IMR-90 (cell line): ENCODE data around the gene NUB1. TPM values are rescaled to one million over a fixed set of nuclear protein-coding genes. Genes with fewer than 3 reads are reported as not detected.

ENCODE experiments used
- ATAC-seq: fragments of 200-7000 bp; cut with Tn5 transposase; 2 replicates; pipeline ENCODE4 v1.9.1; 2020; ENCODE audit warnings: low read depth, mild to moderate bottlenecking, moderate library complexity
- BruUV-seq: library from RNA; stranded (reverse); fragments of 400-500 nt; replicated peaks from 2 replicates; lab custom pipeline; 2021; lab: Mats Ljungman, UMichigan
- CTCF ChIA-PET: fragments of 300-600 bp; formaldehyde crosslinking; extraction: SDS; loops from one replicate; lab custom pipeline; 2021; ENCODE audit warnings: antibody characterized with exemption; lab: Yijun Ruan, JAX
- POLR2A ChIA-PET: fragments of 300-600 bp; sonication (Branson Sonifier 250); formaldehyde crosslinking; loops from one replicate; lab custom pipeline; 2022; ENCODE audit warnings: antibody characterized with exemption; ENCODE audit not compliant: unreplicated experiment; lab: Charles Lee
- DNase-seq: peaks from one replicate; pipeline ENCODE4 v3.0.0; 2013
- H2AFZ ChIP-seq: replicated peaks from 2 replicates; pipeline ENCODE3; 2013; ENCODE audit warnings: low read length, mild to moderate bottlenecking; ENCODE audit not compliant: poor library complexity
- H2AK5ac ChIP-seq: 2 replicates; pipeline ENCODE4 v1.6.1; 2013; ENCODE audit warnings: low read depth, low read length, inconsistent platforms
- H2AK9ac ChIP-seq: replicated peaks from 2 replicates; pipeline ENCODE3; 2013; ENCODE audit warnings: mild to moderate bottlenecking, low read depth, low read length, moderate library complexity; ENCODE audit not compliant: poor library complexity
- H2BK120ac ChIP-seq: 2 replicates; pipeline ENCODE4 v1.6.1; 2013; ENCODE audit warnings: low read depth, low read length, inconsistent platforms
- H2BK15ac ChIP-seq: 3 replicates; pipeline ENCODE4 v1.6.1; 2013; ENCODE audit warnings: low read depth, low read length, inconsistent platforms
- H2BK20ac ChIP-seq: 2 replicates; pipeline ENCODE4 v1.6.1; 2013; ENCODE audit warnings: low read depth, mild to moderate bottlenecking, inconsistent platforms, low read length, moderate library complexity
- H2BK5ac ChIP-seq: 2 replicates; pipeline ENCODE4 v1.6.1; 2013; ENCODE audit warnings: mild to moderate bottlenecking, low read depth, low read length, inconsistent platforms; ENCODE audit not compliant: poor library complexity, severe bottlenecking
- H3K14ac ChIP-seq: replicated peaks from 2 replicates; pipeline ENCODE4 v1.6.1; 2013; ENCODE audit warnings: low read depth, low read length, inconsistent platforms
- H3K18ac ChIP-seq: 2 replicates; pipeline ENCODE4 v1.6.1; 2013; ENCODE audit warnings: low read depth, low read length, control low read depth
- H3K23ac ChIP-seq: 2 replicates; pipeline ENCODE4 v1.6.1; 2013; ENCODE audit warnings: low read depth, low read length, inconsistent platforms
- H3K27ac ChIP-seq: 2 replicates; pipeline ENCODE4 v1.5.1; 2013; ENCODE audit warnings: mild to moderate bottlenecking, control low read depth, low read length; ENCODE audit not compliant: insufficient read depth
- H3K27me3 ChIP-seq: 2 replicates; pipeline ENCODE4 v1.6.1; 2013; ENCODE audit warnings: low read length; ENCODE audit not compliant: control insufficient read depth, insufficient read depth
- H3K36me3 ChIP-seq: 2 replicates; pipeline ENCODE4 v1.6.1; 2013; ENCODE audit warnings: low read length, mixed read lengths; ENCODE audit not compliant: control insufficient read depth, insufficient read depth
- H3K4ac ChIP-seq: 2 replicates; pipeline ENCODE4 v1.6.1; 2013; ENCODE audit warnings: low read depth, low read length, inconsistent platforms
- H3K4me1 ChIP-seq: 2 replicates; pipeline ENCODE4 v1.6.1; 2013; ENCODE audit warnings: low read length, mixed read lengths; ENCODE audit not compliant: control insufficient read depth, insufficient read depth
- H3K4me2 ChIP-seq: 2 replicates; pipeline ENCODE4 v1.6.1; 2013; ENCODE audit warnings: low read depth, mild to moderate bottlenecking, control low read depth, low read length, moderate library complexity
- H3K4me3 ChIP-seq: 2 replicates; pipeline ENCODE4 v1.5.1; 2013; ENCODE audit warnings: low read depth, mild to moderate bottlenecking, control low read depth, low read length, moderate library complexity; ENCODE audit not compliant: insufficient read depth
- H3K56ac ChIP-seq: 2 replicates; pipeline ENCODE4 v1.6.1; 2013; ENCODE audit warnings: low read length, inconsistent platforms; ENCODE audit not compliant: insufficient read depth; ENCODE audit errors: extremely low read depth
- H3K79me1 ChIP-seq, 2 experiments: 2 replicates each; pipeline ENCODE4 v1.6.1; 2013; ENCODE audit warnings: low read length in 2 of 2, inconsistent platforms in 1 of 2, low read depth in 1 of 2
- H3K9ac ChIP-seq: 2 replicates; pipeline ENCODE4 v1.6.1; 2013; ENCODE audit warnings: low read depth, low read length, control low read depth
- H3K9me1 ChIP-seq: 2 replicates; pipeline ENCODE4 v1.6.1; 2013; ENCODE audit warnings: low read length, inconsistent platforms; ENCODE audit not compliant: insufficient read depth
- H3K9me3 ChIP-seq: 2 replicates; pipeline ENCODE4 v1.6.1; 2013; ENCODE audit warnings: low read length; ENCODE audit not compliant: control insufficient read depth, insufficient read depth
- H4K20me1 ChIP-seq: 2 replicates; pipeline ENCODE4 v1.6.1; 2013; ENCODE audit warnings: low read length, inconsistent platforms; ENCODE audit not compliant: insufficient read depth
- H4K5ac ChIP-seq: 2 replicates; pipeline ENCODE4 v1.6.1; 2013; ENCODE audit warnings: mild to moderate bottlenecking, low read depth, low read length, control low read depth
- H4K8ac ChIP-seq, 2 experiments: 2 replicates each; pipeline ENCODE4 v1.6.1; 2013; ENCODE audit warnings: low read depth in 2 of 2, low read length in 2 of 2, control low read depth in 1 of 2, inconsistent platforms in 1 of 2
- H4K91ac ChIP-seq: 2 replicates; pipeline ENCODE4 v1.6.1; 2013; ENCODE audit warnings: low read depth, low read length, inconsistent platforms; ENCODE audit not compliant: insufficient read depth
- BHLHE40 ChIP-seq: fragments of 150-350 bp; IDR thresholded peaks from 2 replicates; pipeline ENCODE4 v1.6.1; 2016; ENCODE audit warnings: mild to moderate bottlenecking, low read depth, low read length
- CEBPB ChIP-seq: IDR thresholded peaks from 2 replicates; pipeline ENCODE4 v1.6.1; 2012; ENCODE audit warnings: low read depth, low read length, improper control_type of control experiment
- CHD1 ChIP-seq: IDR thresholded peaks from 2 replicates; pipeline ENCODE4 v1.6.1; 2012; ENCODE audit warnings: low read depth, low read length, improper control_type of control experiment
- FOS ChIP-seq: fragments of 150-350 bp; IDR thresholded peaks from 2 replicates; pipeline ENCODE4 v1.6.1; 2016; ENCODE audit warnings: low read depth, low read length
- MAFK ChIP-seq: IDR thresholded peaks from 2 replicates; pipeline ENCODE4 v1.6.1; 2012; ENCODE audit warnings: low read depth, low read length, improper control_type of control experiment
- MAZ ChIP-seq: IDR thresholded peaks from 2 replicates; pipeline ENCODE4 v1.6.1; 2012; ENCODE audit warnings: low read depth, mild to moderate bottlenecking, low read length, improper control_type of control experiment, moderate library complexity, borderline replicate concordance
- MXI1 ChIP-seq: IDR thresholded peaks from 2 replicates; pipeline ENCODE4 v1.6.1; 2012; ENCODE audit warnings: low read depth, mild to moderate bottlenecking, low read length, moderate library complexity, borderline replicate concordance
- NFE2L2 ChIP-seq: fragments of 150-350 bp; IDR thresholded peaks from 2 replicates; pipeline ENCODE4 v1.6.1; 2016; ENCODE audit warnings: low read depth, mild to moderate bottlenecking, low read length
- POLR2A ChIP-seq: IDR thresholded peaks from 2 replicates; pipeline ENCODE4 v1.6.1; 2012; ENCODE audit warnings: mild to moderate bottlenecking, low read depth, low read length
- RAD21 ChIP-seq: IDR thresholded peaks from 2 replicates; pipeline ENCODE4 v1.6.1; 2012; ENCODE audit warnings: low read length, improper control_type of control experiment
- RCOR1 ChIP-seq: IDR thresholded peaks from 2 replicates; pipeline ENCODE4 v1.6.1; 2012; ENCODE audit warnings: mild to moderate bottlenecking, low read length, improper control_type of control experiment; ENCODE audit not compliant: insufficient replicate concordance
- RFX5 ChIP-seq: IDR thresholded peaks from 2 replicates; pipeline ENCODE4 v1.8.0; 2012; ENCODE audit warnings: low read depth, mild to moderate bottlenecking, low read length, moderate library complexity
- SMC3 ChIP-seq: fragments of 150-350 bp; IDR thresholded peaks from 2 replicates; pipeline ENCODE4 v1.6.1; 2016; ENCODE audit warnings: low read depth, mild to moderate bottlenecking, antibody characterized with exemption, low read length, moderate library complexity
- WGBS, 2 experiments: methylation state at CpG; one replicate each; pipeline versions ENCODE4 v1.1.5 to v1.1.7; 2013; ENCODE audit warnings: missing lambda C conversion rate in 2 of 2; ENCODE audit not compliant: insufficient read length in 1 of 2; ENCODE audit errors: extremely low coverage in 2 of 2; 5-methylcytosine and 5-hydroxymethylcytosine counted together
- dilution Hi-C: fragments of 300-500 bp; cut with HindIII; formaldehyde crosslinking; loops from one replicate; pipeline ENCODE4 v1.14.3; 2018; ENCODE audit warnings: low sequenced_read_pairs; ENCODE audit not compliant: unreplicated experiment
- in situ Hi-C: fragments of 300-500 bp; cut with MboI; formaldehyde crosslinking; loops from 3 replicates; pipeline ENCODE4 v1.14.3; 2019; ENCODE audit warnings: low sequenced_read_pairs, inconsistent platforms, mixed read lengths
- intact Hi-C: fragments of 100-400 bp; cut with micrococcal nuclease; formaldehyde crosslinking; loops from 2 replicates; pipeline ENCODE4 v1.10.0; 2022
- polyA plus RNA-seq, 3 experiments: library from polyadenylated mRNA; depleted of rRNA; stranded (reverse); fragments of >200 nt; gene quantifications; 2 replicates each; pipeline ENCODE4 v1.2.3, GENCODE V29; 2012; ENCODE audit warnings: low replicate concordance in 1 of 3
- total RNA-seq: library from RNA; depleted of rRNA; stranded (reverse); fragments of >200 nt; gene quantifications from 2 replicates; pipeline ENCODE4 v1.2.3, GENCODE V29; 2012
- TF ChIP-seq, protein P1 (sequence below): conservative IDR thresholded peaks from 2 replicates; pipeline ENCODE4 v1.5.1; 2012; ENCODE audit warnings: mild to moderate bottlenecking, low read depth, low read length, improper control_type of control experiment
- TF ChIP-seq, protein P2 (sequence below): fragments of 150-350 bp; IDR thresholded peaks from 2 replicates; pipeline ENCODE4 v1.6.1; 2017; ENCODE audit warnings: mild to moderate bottlenecking, antibody characterized with exemption, low read length, low read depth
- TF ChIP-seq, protein P3 (sequence below): fragments of 150-350 bp; IDR thresholded peaks from 2 replicates; pipeline ENCODE4 v1.6.1; 2016; ENCODE audit warnings: low read depth, mild to moderate bottlenecking, low read length, moderate library complexity, borderline replicate concordance

Gene NUB1
- total and polyA plus RNA-seq, 2 of the 4 experiments (the other 2 are of a cell fraction) = 20.1 to 29.7 TPM

DNA sequence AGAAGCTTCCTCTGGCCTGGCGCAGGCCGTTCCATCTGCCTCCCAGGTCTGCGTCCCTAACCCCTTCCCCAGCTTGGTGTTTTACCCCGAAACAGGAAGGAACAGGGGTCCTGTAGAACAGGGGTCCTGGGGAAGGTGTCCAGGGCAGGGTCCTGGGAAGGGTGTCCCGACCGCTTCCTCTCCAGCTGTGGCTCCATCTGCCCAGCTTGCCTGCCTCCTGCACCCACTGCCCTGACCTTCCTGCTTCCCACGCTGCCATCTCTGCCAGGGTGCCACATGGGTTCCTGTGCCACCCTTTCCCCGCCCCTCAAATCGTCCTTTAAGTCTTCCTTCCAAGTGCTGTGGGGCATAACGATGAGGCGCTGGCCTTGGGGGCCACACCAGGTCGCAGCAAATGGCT lies 35.8 kb downstream of the NUB1 start:
- CTCF ChIA-PET = interaction anchor here (0.7 kb wide), 1 partner anchor 192 kb away, joined by 3 read pairs; no protein-coding TSS in a partner anchor
- ATAC-seq = no peak
- no TSS peak for BruUV-seq

More for the DNA sequence above, 35.8 kb downstream of the NUB1 start:
- H3K27me3 ChIP-seq = peaks cover 11% of the 10 kb centered on the region
- intact Hi-C loops = no loop called here
- dilution Hi-C loops = no loop called here
- H2AFZ ChIP-seq = no peak overlapping the region
- no peak overlapping the region for H3K23ac ChIP-seq
- H3K27ac ChIP-seq = no peak overlapping the region
- H3K18ac ChIP-seq = no peak overlapping the region
- H3K4me3 ChIP-seq = no peak overlapping the region
- H3K36me3 ChIP-seq = peaks cover 41% of the 10 kb centered on the region
- no peak overlapping the region for H2BK15ac ChIP-seq
- no peak overlapping the region for H2BK20ac ChIP-seq
- H4K8ac ChIP-seq = no peak overlapping the region
- H4K5ac ChIP-seq = no peak overlapping the region
- no peak overlapping the region for H3K9ac ChIP-seq
- no peak overlapping the region for H2BK5ac ChIP-seq
- H3K4ac ChIP-seq = no peak overlapping the region
- H3K14ac ChIP-seq = no peak overlapping the region
- H3K4me1 ChIP-seq = no peaks in the 10 kb centered on the region
- no peak overlapping the region for H2BK120ac ChIP-seq
- H4K91ac ChIP-seq = no peak overlapping the region
- no peaks in the 10 kb centered on the region for H3K9me1 ChIP-seq
- no peak overlapping the region for H2AK5ac ChIP-seq
- no peak overlapping the region for H3K56ac ChIP-seq
- no peaks in the 10 kb centered on the region for H3K79me1 ChIP-seq
- WGBS, 2 experiments = 90% methylated on average over 3 of the region's 12 CpGs; no CpG with 5 or more reads in 1 of the 2 experiments
- TF ChIP-seq RAD21 (no peak), FOS (no peak), CEBPB (no peak), NFE2L2 (no peak), BHLHE40 (no peak), SMC3 (no peak), MAFK (no peak), MAZ (no peak), POLR2A (no peak), MXI1 (no peak), CHD1 (no peak), RFX5 (no peak), RCOR1 (no peak)
- TF ChIP-seq, protein P1, sequence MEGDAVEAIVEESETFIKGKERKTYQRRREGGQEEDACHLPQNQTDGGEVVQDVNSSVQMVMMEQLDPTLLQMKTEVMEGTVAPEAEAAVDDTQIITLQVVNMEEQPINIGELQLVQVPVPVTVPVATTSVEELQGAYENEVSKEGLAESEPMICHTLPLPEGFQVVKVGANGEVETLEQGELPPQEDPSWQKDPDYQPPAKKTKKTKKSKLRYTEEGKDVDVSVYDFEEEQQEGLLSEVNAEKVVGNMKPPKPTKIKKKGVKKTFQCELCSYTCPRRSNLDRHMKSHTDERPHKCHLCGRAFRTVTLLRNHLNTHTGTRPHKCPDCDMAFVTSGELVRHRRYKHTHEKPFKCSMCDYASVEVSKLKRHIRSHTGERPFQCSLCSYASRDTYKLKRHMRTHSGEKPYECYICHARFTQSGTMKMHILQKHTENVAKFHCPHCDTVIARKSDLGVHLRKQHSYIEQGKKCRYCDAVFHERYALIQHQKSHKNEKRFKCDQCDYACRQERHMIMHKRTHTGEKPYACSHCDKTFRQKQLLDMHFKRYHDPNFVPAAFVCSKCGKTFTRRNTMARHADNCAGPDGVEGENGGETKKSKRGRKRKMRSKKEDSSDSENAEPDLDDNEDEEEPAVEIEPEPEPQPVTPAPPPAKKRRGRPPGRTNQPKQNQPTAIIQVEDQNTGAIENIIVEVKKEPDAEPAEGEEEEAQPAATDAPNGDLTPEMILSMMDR = no peak
- TF ChIP-seq, protein P2, sequence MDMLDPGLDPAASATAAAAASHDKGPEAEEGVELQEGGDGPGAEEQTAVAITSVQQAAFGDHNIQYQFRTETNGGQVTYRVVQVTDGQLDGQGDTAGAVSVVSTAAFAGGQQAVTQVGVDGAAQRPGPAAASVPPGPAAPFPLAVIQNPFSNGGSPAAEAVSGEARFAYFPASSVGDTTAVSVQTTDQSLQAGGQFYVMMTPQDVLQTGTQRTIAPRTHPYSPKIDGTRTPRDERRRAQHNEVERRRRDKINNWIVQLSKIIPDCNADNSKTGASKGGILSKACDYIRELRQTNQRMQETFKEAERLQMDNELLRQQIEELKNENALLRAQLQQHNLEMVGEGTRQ = no peak
- TF ChIP-seq, protein P3, sequence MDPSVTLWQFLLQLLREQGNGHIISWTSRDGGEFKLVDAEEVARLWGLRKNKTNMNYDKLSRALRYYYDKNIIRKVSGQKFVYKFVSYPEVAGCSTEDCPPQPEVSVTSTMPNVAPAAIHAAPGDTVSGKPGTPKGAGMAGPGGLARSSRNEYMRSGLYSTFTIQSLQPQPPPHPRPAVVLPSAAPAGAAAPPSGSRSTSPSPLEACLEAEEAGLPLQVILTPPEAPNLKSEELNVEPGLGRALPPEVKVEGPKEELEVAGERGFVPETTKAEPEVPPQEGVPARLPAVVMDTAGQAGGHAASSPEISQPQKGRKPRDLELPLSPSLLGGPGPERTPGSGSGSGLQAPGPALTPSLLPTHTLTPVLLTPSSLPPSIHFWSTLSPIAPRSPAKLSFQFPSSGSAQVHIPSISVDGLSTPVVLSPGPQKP = no peak
- DNase-seq = no peak
- H4K20me1 ChIP-seq = no peaks in the 10 kb centered on the region
- H2AK9ac ChIP-seq = no peak overlapping the region
- H3K4me2 ChIP-seq = no peak overlapping the region
- no peaks in the 10 kb centered on the region for H3K9me3 ChIP-seq
- POLR2A ChIA-PET = no interaction called here
- in situ Hi-C loops = no loop called here
